Measurements from ENCODE around the gene PCDHGA1.
"Not testable (repeated sequence)": the region's sequence is repeated elsewhere in the genome, so short reads cannot be mapped to it uniquely, and the experiment has no call there.

Gene PCDHGA1

GRCh38 chr5:141412854-141413539, 82.7 kb downstream of the PCDHGA1 start, which contains the start of gene PCDHGA10:
TSS of gene PCDHGA10 (plus strand) at chr5:141412987. CDS start at chr5:141413176, 189 bp downstream.
- DNase-seq, result peak in 5 of 6 experiments; percentile 21 to 56 (median 31)

DNA sequence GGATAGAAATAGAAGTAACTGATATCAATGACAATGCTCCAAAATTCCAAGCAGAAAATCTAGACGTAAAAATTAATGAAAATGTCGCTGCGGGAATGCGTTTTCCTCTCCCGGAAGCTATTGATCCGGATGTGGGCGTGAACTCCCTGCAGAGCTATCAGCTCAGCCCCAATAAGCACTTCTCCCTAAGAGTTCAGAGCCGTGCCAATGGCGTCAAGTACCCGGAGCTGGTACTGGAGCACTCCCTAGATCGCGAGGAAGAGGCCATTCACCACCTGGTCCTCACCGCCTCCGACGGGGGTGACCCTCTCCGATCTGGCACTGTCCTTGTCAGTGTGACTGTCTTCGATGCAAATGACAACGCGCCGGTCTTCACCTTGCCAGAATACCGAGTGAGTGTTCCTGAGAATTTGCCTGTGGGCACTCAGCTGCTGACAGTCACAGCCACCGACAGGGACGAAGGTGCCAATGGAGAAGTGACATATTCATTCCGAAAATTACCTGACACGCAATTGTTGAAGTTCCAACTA, 83.3 kb downstream of the PCDHGA1 start:
- no peak for DNase-seq

DNA sequence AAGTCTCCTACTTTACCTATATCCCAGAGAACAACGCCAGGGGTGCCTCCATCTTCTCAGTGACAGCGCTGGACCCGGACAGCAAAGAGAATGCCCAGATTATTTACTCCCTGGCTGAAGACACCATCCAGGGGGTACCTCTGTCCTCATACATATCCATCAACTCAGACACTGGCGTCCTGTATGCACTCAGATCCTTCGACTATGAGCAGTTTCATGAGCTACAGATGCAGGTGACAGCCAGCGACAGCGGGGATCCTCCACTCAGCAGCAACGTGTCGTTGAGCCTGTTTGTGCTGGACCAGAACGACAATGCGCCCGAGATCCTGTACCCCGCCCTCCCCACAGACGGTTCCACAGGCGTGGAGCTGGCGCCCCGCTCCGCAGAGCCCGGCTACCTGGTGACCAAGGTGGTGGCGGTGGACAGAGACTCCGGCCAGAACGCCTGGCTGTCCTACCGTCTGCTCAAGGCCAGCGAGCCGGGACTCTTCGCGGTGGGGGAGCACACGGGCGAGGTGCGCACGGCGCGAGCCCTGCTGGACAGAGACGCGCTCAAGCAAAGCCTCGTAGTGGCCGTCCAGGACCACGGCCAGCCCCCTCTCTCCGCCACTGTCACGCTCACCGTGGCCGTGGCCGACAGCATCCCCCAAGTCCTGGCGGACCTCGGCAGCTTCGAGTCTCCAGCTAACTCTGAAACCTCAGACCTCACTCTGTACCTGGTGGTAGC, 84.4 kb downstream of the PCDHGA1 start:
- not testable (repeated sequence) for DNase-seq

- DNase-seq, result not testable (repeated sequence)
Observed at GRCh38 chr5:141415275-141415618, 84.9 kb downstream of the PCDHGA1 start.

- peak in 3 of 6 experiments; percentile 18 to 28 (median 27) for DNase-seq
Observed at GRCh38 chr5:141417494-141418172, 87.3 kb downstream of the PCDHGA1 start, which contains the start of gene PCDHGB7. TSS of gene PCDHGB7 (plus strand) at chr5:141417677. CDS start at chr5:141417860, 183 bp downstream.

DNA sequence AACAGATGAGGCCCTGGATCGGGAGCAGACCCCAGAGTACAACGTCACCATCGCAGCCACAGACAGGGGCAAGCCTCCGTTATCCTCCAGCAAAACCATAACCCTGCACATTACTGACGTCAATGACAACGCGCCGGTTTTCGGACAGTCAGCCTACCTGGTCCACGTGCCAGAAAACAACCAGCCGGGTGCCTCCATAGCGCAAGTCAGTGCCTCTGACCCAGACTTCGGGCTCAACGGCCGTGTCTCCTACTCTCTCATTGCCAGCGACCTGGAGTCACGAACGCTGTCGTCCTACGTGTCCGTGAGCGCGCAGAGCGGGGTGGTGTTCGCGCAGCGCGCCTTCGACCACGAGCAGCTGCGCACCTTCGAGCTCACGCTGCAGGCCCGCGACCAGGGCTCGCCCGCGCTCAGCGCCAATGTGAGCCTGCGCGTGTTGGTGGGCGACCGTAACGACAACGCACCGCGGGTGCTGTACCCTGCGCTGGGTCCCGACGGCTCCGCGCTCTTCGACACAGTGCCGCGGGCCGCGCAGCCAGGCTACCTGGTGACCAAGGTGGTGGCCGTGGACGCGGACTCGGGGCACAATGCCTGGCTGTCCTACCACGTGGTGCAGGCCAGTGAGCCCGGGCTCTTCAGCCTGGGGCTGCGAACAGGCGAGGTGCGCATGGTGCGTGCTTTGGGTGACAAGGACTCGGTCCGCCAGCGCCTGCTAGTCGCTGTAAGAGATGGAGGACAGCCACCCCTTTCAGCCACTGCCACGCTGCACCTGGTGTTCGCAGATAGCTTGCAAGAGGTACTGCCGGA, 89.0 kb downstream of the PCDHGA1 start:
- no peak for DNase-seq

DNA sequence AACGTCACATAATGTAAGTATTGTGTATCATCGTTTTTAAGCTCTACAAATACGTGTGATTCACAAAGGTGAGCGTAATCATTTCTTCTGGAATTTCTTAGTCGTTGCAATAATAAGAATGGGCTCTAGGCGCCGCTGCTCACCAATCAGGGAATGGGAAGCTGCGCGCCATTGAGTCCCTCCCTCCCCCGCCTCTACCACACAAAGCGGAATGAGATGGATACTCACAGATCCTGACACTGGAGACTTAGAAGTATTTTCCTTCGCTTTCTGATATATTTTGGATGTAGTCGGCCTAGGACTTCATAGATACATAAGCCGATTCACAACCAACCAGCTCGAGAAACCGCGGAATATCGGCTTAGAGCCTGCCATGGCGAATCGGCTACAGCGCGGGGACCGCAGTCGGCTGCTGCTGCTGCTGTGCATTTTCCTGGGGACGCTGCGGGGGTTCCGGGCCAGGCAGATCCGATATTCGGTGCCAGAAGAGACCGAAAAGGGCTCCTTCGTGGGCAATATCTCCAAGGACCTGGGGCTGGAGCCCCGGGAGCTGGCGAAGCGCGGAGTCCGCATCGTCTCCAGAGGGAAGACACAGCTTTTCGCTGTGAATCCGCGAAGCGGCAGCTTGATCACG, 90.7 kb downstream of the PCDHGA1 start, which contains the start of gene PCDHGA11:
Gene PCDHGA11, plus strand, starts transcription at position 197 of the 634 bp plus-strand sequence. Its CDS starts 177 bp downstream, at position 374.
- peak in 3 of 6 experiments; percentile 5 to 57 (median 33) for DNase-seq

GRCh38 chr5:141421489-141421855, 91.2 kb downstream of the PCDHGA1 start:
- no peak for DNase-seq

DNA sequence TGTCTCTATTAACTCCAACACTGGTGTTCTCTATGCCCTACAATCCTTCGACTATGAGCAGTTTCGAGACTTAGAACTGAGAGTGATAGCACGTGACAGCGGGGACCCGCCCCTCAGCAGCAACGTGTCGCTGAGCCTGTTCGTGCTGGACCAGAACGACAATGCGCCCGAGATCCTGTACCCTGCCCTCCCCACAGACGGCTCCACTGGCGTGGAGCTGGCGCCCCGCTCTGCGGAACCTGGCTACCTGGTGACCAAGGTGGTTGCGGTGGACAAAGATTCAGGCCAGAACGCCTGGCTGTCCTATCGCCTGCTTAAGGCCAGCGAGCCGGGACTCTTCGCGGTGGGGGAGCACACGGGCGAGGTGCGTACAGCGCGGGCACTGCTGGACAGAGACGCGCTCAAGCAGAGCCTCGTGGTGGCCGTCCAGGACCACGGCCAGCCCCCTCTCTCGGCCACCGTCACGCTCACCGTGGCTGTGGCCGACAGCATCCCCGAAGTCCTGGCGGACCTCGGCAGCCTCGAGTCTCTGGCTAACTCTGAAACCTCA, 92.5 kb downstream of the PCDHGA1 start:
- DNase-seq, result no peak

GRCh38 chr5:141427783-141428426, 97.6 kb downstream of the PCDHGA1 start:
- no peak for DNase-seq

- no peak for DNase-seq
Observed at GRCh38 chr5:141430332-141431113, 100.2 kb downstream of the PCDHGA1 start, which contains the start of gene PCDHGA12. TSS of gene PCDHGA12 (plus strand) at chr5:141430507. CDS start at chr5:141430760, 253 bp downstream.

- DNase-seq, result peak in 1 of 6 experiments; percentile 19
Observed at GRCh38 chr5:141431286-141431685, 101.0 kb downstream of the PCDHGA1 start.

DNA sequence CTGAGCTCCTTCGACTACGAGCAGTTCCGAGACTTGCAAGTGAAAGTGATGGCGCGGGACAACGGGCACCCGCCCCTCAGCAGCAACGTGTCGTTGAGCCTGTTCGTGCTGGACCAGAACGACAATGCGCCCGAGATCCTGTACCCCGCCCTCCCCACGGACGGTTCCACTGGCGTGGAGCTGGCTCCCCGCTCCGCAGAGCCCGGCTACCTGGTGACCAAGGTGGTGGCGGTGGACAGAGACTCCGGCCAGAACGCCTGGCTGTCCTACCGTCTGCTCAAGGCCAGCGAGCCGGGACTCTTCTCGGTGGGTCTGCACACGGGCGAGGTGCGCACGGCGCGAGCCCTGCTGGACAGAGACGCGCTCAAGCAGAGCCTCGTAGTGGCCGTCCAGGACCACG, 102.0 kb downstream of the PCDHGA1 start:
- DNase-seq, result not testable (repeated sequence)

GRCh38 chr5:141432726-141433125, 102.4 kb downstream of the PCDHGA1 start:
- not testable (repeated sequence) for DNase-seq

DNA sequence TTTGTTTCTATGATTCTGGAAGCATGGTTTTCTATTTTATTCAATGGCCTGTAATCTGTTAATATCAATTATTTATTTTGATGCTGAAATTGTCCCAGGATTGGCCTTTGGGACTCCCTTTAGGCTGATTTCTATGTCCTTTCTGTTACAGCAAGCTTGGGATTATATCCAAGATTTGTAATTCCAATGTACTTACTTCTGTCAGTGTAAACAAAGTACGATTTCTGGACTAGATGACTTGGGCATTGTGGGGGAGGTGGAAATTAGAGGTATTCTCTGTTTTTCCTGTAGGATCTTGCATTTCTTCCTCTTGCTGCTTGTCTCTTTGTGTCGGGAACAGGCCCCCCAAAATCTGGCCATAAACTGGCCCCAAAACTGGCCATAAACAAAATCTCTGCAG, 103.7 kb downstream of the PCDHGA1 start:
- no peak for DNase-seq

- DNase-seq, result no peak
Observed at GRCh38 chr5:141437221-141437620, 106.9 kb downstream of the PCDHGA1 start.

DNA sequence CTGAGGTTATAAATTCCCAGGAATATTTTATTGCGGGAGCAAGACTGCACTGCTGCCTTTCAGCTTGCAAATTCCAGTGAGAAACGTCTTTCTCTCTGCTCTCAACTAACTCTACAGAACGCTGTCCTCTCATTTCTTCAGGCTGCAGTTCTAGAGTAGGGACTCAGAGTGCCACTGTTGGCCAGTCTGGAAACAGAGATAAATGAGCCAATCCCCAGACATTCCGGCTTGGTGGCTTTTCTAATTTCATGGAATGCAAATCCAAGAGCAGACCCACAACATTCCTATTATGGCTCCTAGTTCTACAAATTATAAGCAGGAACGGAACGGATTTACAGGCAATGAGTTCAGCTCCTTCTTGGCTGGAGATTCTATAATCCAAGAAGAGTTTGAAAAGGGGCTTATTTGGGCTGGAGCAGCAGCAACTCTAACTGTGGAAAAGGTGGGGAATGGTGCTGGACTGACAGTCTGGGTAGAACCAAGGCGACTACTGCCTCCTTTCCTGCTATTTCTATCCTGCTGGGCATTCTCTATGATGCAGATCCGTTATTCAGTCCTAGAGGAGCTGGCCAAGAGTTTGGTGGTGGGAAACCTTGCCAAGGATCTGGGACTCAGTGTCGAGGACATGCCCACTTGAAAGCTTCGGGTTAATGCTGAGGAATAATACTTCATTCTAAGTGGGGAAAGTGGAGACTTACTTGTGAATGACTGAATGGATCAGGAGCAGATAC, 109.3 kb downstream of the PCDHGA1 start:
- DNase-seq, result no peak

DNA sequence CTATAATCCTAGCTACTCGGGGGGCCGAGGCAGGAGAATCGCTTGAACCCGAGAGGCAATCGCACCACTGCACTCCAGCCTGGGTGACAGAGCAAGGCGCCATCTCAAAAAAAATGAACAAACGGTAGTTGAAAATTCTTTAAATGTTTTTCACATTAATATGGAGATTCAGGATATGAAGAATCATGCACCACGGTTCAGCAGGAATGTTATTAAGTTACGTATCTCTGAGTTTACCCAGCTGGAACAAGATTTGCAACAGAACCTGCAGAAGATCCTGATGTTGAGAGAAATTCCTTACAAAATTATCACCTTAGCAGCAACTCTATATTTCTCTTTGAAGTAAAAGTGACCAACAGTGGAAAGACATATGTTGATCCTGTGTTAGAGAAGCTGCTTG, 110.0 kb downstream of the PCDHGA1 start:
- DNase-seq, result no peak

DNA sequence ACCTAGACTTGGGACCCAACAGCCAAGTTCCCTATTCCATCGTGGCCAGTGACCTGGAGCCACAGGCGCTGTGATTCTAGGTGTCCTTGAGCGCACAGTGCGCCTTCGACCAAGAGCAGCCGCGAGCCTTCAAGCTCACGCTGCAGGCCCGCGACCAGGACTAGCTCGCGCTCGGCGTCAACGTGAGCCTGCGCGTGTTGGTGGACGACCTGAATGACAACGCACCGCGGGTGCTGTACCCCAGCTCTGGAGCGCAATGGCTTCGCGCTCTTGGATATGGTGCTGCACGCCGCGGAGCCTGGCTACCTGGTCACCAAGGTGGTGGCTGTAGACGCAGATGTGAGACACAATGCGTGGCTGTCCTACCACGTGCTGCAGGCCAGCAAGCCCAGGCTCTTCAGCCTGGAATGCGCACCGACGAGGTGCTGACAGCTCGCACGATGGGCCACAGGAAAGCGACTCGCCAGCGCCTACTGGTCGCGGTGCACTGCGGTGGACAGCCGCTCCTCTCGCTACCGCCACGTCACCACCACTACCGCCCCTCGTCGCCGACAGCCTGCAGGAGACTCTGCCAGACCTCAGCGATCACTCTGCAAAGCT, 111.4 kb downstream of the PCDHGA1 start:
- no peak for DNase-seq
